ENCODE results near the gene RABGAP1L.
"Not testable (repeated sequence)": the region's sequence is repeated elsewhere in the genome, so short reads cannot be mapped to it uniquely, and the experiment has no call there.

RABGAP1L gene

DNA sequence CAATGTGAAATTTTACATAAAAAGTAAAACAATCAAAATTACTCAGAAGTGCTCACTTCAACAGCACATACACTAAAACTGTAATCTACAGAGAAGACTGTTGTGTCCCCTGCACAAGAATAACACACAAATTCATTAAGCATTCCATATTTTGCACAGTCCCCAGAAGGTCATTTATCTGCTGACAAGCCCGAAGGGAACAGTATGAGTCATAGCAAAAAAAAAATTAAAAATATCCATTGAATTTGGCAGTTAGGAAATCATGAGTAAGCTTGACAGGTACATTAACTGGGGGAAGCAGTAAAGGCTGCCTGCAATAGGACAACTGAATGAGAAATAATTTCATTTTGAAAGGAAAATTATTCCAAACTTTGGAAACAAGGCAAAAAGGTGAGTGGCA, 837.2 kb downstream of the RABGAP1L start:
- intact Hi-C loops (cut with DNase I), result no loop called here
- DNase-seq, result no peak

DNA sequence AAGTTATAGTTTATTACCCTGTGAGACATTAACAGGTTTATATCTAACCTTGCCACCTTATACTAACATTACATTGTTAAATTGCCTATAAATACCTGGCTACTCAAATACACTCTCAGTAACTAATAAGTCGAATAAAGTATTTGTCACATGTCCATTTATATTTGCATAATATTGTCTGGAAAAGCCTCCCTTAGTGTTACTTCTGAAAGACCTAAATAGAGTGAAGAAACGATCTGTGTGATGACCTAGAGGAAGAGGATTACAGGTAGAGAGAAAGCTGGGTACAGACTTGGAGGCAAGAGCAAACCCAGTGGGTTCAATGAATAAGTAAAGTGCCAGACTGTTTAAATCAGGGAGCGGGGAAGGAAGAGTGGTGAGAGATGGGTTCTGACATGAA, 837.7 kb downstream of the RABGAP1L start:
- intact Hi-C loops (cut with DNase I), result no loop called here

DNA sequence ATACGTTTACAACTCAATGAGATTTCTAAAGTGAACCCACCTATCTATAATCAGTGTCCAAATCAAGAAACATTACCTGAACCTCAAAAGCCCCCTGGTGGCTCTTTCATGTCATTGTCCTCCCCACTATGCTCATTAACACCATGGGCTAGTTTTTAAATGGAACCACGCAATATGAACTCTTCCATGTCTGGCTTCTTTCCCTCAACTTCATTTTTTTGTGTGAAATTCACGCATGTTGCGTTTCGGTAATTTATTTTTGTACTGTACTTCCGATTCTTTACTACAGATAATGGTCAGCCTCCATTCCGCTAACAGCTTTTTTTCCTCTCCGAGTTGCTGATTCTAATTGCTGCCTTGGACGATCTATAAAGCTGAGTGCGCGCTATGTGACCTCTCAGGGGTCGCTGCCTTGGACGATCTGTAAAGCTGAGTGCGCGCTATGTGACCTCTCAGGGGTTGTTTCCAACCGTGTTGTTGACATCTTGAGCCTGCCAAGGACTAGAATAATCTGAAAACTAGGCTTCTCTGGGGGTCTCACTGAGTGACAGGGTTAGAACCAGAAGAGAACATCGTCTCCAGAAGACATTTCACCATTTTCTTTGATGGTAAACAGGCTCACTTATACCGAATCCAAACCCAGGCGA, 839.4 kb downstream of the RABGAP1L start:
- no peak for DNase-seq
- intact Hi-C loops (cut with DNase I), result loop anchor here (1.0 to 2.0 kb wide), 2 partner anchors 198 to 228 kb away; no protein-coding TSS in a partner anchor

More for the DNA sequence above, 837.7 kb downstream of the RABGAP1L start:
- DNase-seq, result no peak

DNA sequence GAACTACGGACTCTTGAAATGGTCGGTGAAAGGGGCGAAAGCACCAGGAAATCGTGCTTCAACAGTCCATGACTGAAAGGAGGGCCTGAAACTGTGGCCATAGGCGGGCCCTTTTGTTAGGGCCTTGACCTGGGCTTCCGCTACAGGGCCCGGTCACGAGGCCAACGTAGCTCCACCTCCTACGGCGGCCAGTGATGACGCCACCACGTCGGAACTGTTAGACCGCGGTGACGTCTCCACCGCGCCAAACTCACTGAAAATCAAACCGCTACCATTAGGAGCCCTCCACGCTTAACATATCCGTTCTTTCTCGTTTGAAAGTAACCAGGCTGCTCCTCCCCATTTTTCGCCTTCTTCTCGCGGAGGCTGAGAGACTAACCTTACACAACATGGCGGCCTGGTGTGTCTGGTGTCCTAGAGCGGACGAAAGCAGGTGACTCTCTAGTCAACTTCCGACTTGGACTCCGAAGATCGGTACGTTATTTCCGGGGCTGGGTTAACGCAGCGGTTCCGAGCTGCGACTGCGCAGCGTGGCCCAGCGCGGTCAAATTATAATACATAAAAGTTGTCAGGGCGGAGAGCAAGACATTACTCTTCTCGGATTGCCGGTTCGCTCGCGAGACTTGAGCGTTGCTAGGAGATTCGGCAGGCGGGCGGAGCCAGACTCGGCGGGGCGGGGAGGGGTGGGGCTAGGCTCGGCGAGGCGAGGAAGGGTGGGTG, 840.1 kb downstream of the RABGAP1L start:
- DNase-seq, result peak; percentile 94 to 100 (median 97)
- intact Hi-C loops (cut with DNase I), result loop anchor here (1.0 to 2.0 kb wide), 2 partner anchors 199 to 229 kb away; no protein-coding TSS in a partner anchor

DNA sequence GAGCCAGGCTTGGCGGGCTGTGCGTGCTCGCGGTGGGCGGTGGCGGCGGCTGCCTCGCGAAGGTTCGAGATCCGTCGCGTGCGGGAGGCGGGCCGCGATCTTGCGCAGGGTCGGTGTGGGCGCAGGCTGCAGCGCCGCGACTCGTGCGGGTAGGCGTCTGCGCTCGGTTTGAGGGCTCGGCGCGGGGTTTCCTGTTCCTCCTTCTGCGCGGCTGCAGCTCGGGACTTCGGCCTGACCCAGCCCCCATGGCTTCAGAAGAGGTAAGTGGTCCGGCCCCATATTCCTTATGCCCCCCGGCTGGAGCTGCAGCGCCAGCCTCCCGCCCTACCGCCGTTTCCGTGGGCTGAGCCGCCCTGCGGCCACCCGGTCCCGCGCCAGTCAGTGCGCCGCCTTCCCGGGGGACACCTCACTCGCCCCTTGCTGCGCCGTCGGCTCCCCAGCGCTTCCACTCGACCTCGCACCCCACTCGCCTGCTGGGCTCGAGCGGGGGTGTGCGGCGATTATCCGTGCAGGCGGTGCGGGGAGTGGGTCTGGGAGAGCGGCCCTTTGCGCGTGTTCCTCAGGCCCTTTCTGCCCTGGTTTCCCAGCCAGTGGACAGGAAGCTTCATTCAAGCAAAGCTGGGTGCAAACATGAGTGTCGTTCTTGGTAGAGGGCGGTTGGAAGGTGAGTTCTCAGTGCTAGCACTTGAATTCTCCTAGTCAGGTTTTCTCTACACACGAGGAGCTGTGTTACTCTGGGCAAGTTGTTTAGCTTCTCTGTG, 840.8 kb downstream of the RABGAP1L start, which contains the start of gene CACYBP:
Gene CACYBP, plus strand, starts transcription at position 12 of the 761 bp plus-strand sequence. Its CDS starts 234 bp downstream, at position 246.
- DNase-seq, result peak in 8 of 10 donors; percentile 35 to 91 (median 47)
- intact Hi-C loops (cut with DNase I), result loop anchor here (1.0 to 10.0 kb wide), 3 partner anchors 200 to 1525 kb away; partner anchors contain the start of gene PRDX6

DNA sequence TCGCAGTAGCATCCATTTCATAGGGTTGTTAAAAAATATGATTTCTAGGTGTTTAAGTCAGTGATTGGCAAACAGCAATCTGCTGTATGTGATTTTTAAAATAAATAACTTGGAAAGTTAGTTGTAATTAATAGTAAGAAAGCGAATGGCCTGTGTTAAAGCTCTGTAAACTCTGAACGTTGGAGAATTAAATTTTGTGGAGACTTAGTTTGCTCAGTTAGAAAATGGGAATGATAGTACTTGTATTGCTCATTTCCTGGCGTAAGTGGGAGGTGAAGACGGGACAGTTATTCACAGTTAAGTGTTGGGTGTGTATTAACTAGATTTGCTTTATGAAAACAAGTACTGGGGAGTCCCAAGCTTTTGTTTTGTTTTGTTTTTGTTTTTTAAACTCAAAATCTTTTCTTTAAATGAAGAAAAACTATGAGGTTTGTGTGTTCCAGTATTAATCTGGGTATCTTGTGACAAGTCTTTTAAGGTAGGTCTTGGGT, 841.4 kb downstream of the RABGAP1L start:
- intact Hi-C loops (cut with DNase I), result loop anchor here (10.0 kb wide), 1 partner anchor 1526 kb away; the partner anchor contains the start of gene PRDX6
- DNase-seq, result no peak

DNA sequence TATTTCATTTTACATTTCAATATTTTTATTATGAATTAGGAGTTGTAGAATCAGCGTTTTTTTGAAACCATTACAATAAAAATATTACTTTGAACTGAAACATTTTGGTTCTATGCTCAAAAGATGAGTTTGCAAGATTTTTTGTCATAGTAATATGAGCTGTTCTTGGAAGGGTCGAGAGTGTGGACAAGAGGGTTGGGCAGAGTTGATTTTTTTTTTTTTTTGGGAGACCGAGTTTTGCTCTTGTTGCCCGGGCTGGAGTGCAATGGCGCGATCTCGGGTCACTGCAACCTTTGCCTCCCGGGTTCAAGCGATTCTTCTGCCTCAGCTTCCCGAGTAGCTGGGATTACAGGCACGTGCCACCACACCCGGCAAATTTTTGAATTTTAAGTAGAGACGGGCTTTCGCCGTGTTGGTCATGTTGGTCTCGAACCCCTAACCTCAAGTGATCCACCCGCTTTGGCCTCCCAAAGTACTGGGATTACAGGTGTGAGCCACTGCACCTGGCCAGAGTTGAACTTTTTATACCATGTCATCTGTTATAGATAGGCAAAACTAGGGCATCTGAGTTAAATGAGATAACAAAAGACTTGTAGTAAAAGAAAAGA, 843.7 kb downstream of the RABGAP1L start:
- intact Hi-C loops (cut with DNase I), result loop anchor here (10.0 kb wide), 1 partner anchor 1528 kb away; the partner anchor contains the start of gene PRDX6
- peak in 1 of 10 donors; percentile 46 for DNase-seq

DNA sequence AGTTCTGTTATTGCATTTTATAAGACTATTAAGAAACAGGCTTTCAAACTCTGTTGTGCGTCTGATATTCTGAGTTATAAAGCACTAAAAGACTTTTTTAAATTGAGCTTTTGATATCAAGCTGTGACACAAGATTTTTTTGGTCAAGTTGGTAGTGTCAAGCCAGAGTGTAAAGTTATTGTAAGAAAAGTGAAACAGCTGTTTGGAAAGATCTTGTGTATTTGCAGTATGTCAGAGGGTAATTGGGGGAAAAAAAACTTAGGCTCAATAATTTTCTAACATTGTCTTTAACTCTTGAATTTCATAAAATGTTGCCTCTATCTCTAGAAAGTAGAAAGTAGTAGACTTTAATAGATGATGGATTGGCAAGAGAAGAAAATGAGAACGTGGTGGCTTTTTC, 844.2 kb downstream of the RABGAP1L start:
- no peak for DNase-seq
- intact Hi-C loops (cut with DNase I), result loop anchor here (10.0 kb wide), 1 partner anchor 1529 kb away; the partner anchor contains the start of gene PRDX6

DNA sequence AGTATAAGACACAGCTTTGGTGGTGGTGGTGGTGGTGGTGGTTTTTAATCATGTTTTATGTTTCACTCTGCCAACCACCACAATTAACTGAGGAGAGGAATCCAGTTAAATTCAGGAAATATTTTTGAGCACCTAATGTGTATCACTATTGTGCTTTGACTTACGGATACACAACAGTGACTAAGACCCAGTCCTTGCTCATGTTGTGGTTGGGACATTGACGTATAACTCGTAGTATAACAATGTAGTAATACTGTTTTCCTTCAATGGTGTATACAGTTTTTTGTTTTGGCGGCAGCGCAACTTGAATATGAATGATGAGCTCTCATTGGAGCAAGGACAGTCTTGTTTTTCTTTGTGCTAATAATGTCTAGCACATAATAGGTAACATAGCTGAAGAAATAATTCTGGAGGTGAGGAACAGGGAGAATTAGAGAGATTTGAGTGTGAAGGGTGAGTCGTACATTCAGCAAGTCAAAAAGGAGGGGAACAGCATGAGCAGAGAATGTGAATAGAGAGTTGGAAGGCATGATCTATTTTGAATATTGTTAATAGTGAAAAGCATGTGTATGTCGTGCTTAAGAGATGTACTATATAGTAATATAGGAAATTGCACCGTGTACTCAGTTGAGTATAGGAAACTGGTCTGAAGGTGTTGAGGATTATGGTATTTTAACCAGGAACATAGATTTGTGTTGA, 845.9 kb downstream of the RABGAP1L start:
- intact Hi-C loops (cut with DNase I), result loop anchor here (10.0 kb wide), 1 partner anchor 1530 kb away; the partner anchor contains the start of gene PRDX6
- no peak for DNase-seq

DNA sequence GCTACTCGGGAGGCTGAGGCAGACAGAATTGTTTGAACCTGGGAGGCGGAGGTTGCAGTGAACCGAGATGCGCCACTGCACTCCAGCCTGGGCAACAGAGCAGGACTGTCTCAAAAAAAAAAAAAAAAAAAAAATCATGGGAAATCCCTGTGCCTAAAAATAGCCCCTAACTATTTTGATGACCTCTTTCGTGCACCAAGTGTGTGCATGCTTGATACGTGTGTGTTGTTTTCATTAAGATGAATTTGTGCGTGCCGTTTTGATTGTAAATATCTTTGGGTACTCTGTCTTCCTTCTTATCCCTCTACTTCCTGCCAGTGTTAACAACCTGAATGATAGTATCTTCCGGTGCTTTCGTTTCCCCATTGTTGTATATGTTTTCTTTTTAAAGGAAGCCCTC, 850.2 kb downstream of the RABGAP1L start:
- no peak for DNase-seq
- intact Hi-C loops (cut with DNase I), result loop anchor here (10.0 kb wide), 1 partner anchor 1535 kb away; the partner anchor contains the start of gene PRDX6

DNA sequence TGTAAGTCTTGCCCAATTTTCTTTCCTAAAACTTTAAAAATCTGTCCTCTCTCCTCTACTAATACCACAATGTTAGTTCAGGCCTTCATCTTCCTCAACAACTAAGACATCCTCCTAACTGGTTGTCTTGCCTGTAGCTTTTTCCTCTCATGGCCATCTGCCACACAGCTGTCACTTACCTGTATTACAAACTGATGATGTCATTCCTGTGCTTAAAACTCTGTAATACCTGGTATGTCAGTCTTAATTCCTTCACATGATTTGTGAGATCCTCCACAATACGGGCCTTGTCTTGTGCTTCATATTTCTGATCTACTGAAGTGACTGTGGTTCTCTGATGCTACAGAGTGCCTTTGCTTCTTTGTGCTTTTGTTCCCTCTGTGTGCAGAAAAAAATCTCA, 854.1 kb downstream of the RABGAP1L start:
- intact Hi-C loops (cut with DNase I), result no loop called here
- no peak for DNase-seq

DNA sequence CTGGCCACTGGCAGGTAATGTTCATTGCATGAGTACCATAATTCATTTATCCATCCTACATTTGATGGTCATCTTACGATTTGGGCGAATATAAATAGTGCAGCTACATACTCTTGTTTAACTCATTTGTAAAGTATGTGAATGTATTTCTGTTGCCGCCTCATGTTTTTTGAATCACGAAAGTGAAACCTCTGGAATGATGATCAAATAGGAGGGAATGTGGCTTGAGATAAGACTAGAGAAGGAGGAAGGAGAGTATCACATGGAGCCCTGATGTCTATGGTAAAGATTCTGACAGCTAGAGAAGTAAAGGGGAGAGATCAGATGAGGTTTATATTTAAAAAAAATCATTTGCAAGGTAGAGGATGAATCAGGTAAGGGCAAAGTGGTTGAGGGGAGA, 855.9 kb downstream of the RABGAP1L start:
- intact Hi-C loops (cut with DNase I), result no loop called here

DNA sequence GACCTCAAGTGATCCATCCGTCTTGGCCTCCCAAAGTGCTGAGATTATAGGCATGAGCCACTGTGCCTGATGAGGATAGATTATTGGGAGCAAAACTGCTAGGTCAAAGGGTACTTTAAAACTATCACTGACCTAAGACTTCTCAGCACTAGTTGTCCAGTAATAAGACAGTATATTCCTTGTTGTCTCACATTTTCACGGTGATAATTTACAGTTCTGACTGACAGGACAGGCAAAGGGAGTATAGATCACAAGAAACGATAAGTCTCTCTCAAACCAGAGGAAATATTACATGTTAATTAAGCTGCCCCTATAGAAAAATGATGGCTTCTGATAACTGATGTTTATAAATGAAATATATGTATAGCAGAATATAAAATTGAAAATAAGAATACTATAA, 860.2 kb downstream of the RABGAP1L start:
- no peak for DNase-seq

More for the DNA sequence above, 855.9 kb downstream of the RABGAP1L start:
- no peak for DNase-seq

DNA sequence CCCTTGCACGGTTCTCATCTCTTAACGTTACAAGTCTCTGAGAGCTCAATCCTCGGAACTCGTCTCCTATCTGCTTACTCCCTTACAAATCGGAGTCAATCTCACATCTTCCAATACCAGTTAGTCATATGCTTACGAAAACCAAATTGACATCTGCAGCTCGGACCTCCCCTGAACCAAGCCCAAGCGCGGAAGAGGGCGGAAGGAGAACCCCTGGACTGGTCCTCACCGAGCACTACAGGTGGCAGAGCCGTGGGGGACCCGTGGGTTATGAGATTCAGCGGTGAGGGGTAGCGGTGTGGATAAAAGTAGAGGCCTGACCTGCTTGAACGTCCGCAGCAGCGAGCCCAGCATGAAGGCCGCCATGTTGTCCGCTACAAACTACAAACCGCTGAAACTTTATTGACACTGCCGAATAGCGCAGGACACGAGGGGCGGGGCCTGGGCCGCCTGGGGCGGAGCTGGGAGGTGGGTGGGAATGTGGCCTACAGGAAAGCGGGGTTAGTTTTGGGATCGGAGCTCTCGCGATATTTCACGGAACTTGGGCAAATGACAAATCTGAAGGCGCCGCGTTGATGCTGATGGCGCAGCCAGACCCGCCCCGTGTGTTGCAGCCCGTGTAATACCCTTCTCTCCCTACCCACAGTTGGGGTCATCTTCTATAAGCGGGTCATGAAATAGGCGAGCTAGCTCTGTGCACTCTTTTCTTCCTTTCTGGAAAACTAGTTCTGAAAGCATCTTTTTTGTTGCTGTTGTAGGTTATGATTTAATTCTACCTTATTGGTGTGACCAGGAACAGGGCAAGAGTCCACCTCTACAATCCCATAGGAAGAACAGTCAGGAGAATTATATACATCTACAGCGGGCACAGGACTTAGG, 864.0 kb downstream of the RABGAP1L start, which contains the start of gene MRPS14:
Gene MRPS14, minus strand, starts transcription at position 383 of the 879 bp plus-strand sequence. Its CDS starts 17 bp downstream, at position 366.
- intact Hi-C loops (cut with DNase I), result no loop called here
- peak; percentile 94 to 99 (median 96) for DNase-seq

More for the DNA sequence above, 860.2 kb downstream of the RABGAP1L start:
- intact Hi-C loops (cut with DNase I), result no loop called here

DNA sequence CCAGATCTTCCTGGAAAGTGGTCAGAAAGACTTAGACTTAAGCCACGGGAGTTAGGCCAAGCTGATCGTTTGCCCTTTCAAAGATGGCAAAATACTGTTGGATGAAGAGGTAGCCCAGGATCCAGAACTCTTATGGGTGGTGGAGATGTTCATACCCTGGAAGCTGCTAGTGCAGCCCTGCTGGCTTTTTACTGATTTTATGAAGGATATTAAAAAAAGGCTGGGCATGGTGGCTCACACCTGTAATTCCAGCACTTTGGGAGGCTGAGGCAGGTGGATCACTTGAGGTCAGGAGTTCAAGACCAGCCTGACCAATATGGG, 864.6 kb downstream of the RABGAP1L start:
- DNase-seq; intact Hi-C loops (cut with DNase I): not testable (repeated sequence)

DNA sequence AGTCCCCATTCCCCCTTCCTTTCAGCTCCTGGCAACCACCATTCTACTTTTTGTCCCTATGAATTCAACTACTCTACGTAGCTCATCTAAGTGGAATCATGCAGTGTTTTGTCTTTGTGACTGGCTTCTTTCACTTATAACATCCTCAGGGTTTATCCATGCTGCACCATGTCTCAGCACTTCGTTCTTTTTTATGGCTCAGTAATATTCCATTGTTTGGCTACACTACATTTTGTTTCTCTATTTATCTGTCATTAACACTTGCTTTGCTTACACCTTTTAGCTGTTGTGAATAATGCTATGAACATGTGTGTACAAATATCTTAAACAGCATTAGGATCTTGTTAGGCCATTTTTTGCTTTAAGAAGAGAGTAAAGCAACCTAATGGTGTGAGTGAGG, 865.5 kb downstream of the RABGAP1L start:
- intact Hi-C loops (cut with DNase I), result no loop called here
- no peak for DNase-seq

DNA sequence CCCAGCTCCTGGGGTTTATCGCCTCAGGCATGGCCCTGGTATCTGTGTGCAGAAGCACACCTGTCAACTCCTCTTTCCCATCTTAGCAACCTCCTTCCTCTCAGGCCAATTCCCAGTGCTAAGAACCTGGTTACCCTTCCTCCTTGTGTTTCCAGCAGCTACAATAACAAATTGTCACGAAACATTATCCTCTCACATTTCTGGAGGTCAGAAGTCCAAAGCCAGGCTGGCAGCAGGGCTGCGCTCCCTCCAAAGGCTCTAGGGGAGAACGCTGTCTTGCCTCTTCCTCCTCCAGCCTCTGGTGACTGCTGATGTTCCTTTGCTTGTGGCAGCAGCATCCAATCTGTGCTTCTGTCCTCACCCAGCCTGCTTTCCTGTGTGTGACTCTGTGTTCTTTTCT, 874.6 kb downstream of the RABGAP1L start:
- no peak for DNase-seq
- intact Hi-C loops (cut with DNase I), result loop anchor here (10.0 kb wide), 1 partner anchor 281 kb away; no protein-coding TSS in a partner anchor

DNA sequence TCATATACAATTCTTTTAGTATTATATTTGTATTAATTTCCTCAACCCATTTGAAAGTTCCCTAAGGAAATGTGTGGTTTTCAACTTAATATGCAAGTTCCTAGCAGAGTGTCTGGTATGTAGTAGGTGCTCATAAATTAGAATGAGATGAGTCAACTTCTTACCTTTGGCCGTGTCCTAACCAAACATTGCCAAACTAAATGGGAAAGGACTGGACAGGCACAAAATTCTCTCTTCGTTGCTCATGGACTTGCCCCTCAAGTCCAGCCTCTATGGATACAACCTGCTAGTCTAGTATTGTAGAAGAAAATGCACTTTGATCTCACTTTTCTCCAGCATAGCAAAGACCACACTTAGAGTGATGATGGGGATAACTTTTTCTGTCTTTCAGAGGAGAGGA, 875.5 kb downstream of the RABGAP1L start:
- intact Hi-C loops (cut with DNase I), result loop anchor here (10.0 kb wide), 1 partner anchor 280 kb away; no protein-coding TSS in a partner anchor
- DNase-seq, result no peak
